H9 (cell line): ENCODE results near the gene THRAP3. TPM values are rescaled to one million over a fixed set of nuclear protein-coding genes. Genes with fewer than 3 reads are reported as not detected.

ENCODE experiments used
- DNase-seq: peaks from one replicate; pipeline ENCODE4 v3.0.0-alpha.2; 2017
- H2AFZ ChIP-seq: one replicate; pipeline ENCODE4 v1.6.1; 2013; ENCODE audit warnings: mild to moderate bottlenecking, low read length, control low read depth, moderate library complexity
- H2AK5ac ChIP-seq: 2 replicates; pipeline ENCODE4 v1.6.1; 2013; ENCODE audit warnings: low read length, control low read depth, mixed read lengths; ENCODE audit not compliant: insufficient read length
- H2BK120ac ChIP-seq: one replicate; pipeline ENCODE4 v1.6.1; 2013; ENCODE audit warnings: low read depth, mild to moderate bottlenecking, low read length, control low read depth, inconsistent platforms; ENCODE audit not compliant: poor library complexity, severe bottlenecking
- H2BK12ac ChIP-seq: 2 replicates; pipeline ENCODE4 v1.6.1; 2013; ENCODE audit warnings: low read length, control low read depth, mixed read lengths, low read depth; ENCODE audit not compliant: insufficient read length
- H2BK15ac ChIP-seq: 2 replicates; pipeline ENCODE4 v1.6.1; 2013; ENCODE audit warnings: low read depth, low read length, control low read depth
- H2BK20ac ChIP-seq: one replicate; pipeline ENCODE4 v1.6.1; 2013; ENCODE audit warnings: low read depth, mild to moderate bottlenecking, low read length, control low read depth, inconsistent platforms; ENCODE audit not compliant: poor library complexity, severe bottlenecking
- H2BK5ac ChIP-seq: 2 replicates; pipeline ENCODE4 v1.6.1; 2013; ENCODE audit warnings: low read length, control low read depth, mixed read lengths; ENCODE audit not compliant: insufficient read length
- H3K14ac ChIP-seq: 2 replicates; pipeline ENCODE4 v1.6.1; 2013; ENCODE audit warnings: low read length, control low read depth; ENCODE audit not compliant: insufficient read depth
- H3K18ac ChIP-seq: 2 replicates; pipeline ENCODE4 v1.6.1; 2013; ENCODE audit warnings: low read depth, mild to moderate bottlenecking, mixed read lengths, low read length, control low read depth; ENCODE audit not compliant: insufficient read length
- H3K23ac ChIP-seq: 2 replicates; pipeline ENCODE4 v1.6.1; 2013; ENCODE audit warnings: low read length, control low read depth, mixed read lengths, low read depth; ENCODE audit not compliant: insufficient read length
- H3K23me2 ChIP-seq: 2 replicates; pipeline ENCODE4 v1.6.1; 2013; ENCODE audit warnings: low read depth, mild to moderate bottlenecking, mixed read lengths, low read length, control low read depth; ENCODE audit not compliant: insufficient read length, poor library complexity, severe bottlenecking
- H3K27ac ChIP-seq: 2 replicates; pipeline ENCODE4 v1.5.1; 2013; ENCODE audit warnings: low read length, control low read depth, mixed read lengths, low read depth; ENCODE audit not compliant: insufficient read length
- H3K27me3 ChIP-seq: 2 replicates; pipeline ENCODE4 v1.6.1; 2013; ENCODE audit warnings: low read length, control low read depth, inconsistent platforms; ENCODE audit not compliant: insufficient read depth
- H3K4ac ChIP-seq: 2 replicates; pipeline ENCODE4 v1.6.1; 2013; ENCODE audit warnings: low read depth, mild to moderate bottlenecking, control low read depth, inconsistent platforms, low read length, moderate library complexity
- H3K4me1 ChIP-seq: 2 replicates; pipeline ENCODE4 v1.6.1; 2013; ENCODE audit warnings: low read length, control low read depth, inconsistent platforms; ENCODE audit not compliant: insufficient read depth
- H3K4me2 ChIP-seq: 2 replicates; pipeline ENCODE4 v1.6.1; 2013; ENCODE audit warnings: low read length, control low read depth, mixed read lengths; ENCODE audit not compliant: insufficient read length, insufficient read depth
- H3K56ac ChIP-seq: 2 replicates; pipeline ENCODE4 v1.6.1; 2013; ENCODE audit warnings: low read depth, mild to moderate bottlenecking, mixed read lengths, low read length, control low read depth; ENCODE audit not compliant: insufficient read length
- H3K79me1 ChIP-seq: 2 replicates; pipeline ENCODE4 v1.6.1; 2013; ENCODE audit warnings: low read depth, mild to moderate bottlenecking, moderate library complexity, low read length, control low read depth, inconsistent platforms; ENCODE audit not compliant: insufficient read depth, poor library complexity, severe bottlenecking
- H3K79me2 ChIP-seq: 2 replicates; pipeline ENCODE4 v1.6.1; 2013; ENCODE audit warnings: low read length, control low read depth, inconsistent platforms; ENCODE audit not compliant: insufficient read depth
- H3K9ac ChIP-seq: 2 replicates; pipeline ENCODE4 v1.6.1; 2013; ENCODE audit warnings: low read length, control low read depth, mixed read lengths; ENCODE audit not compliant: insufficient read length; ENCODE audit errors: extremely low read depth
- H3K9me3 ChIP-seq: one replicate; pipeline ENCODE4 v1.6.1; 2013; ENCODE audit warnings: low read depth, low read length, inconsistent platforms; ENCODE audit not compliant: control insufficient read depth
- H3T11ph ChIP-seq: one replicate; pipeline ENCODE4 v1.6.1; 2013; ENCODE audit warnings: mild to moderate bottlenecking, low read length, control low read depth, inconsistent platforms
- H4K20me1 ChIP-seq: one replicate; pipeline ENCODE4 v1.6.1; 2013; ENCODE audit not compliant: control insufficient read depth, insufficient read length, insufficient read depth
- H4K5ac ChIP-seq: 2 replicates; pipeline ENCODE4 v1.6.1; 2013; ENCODE audit warnings: low read depth, mild to moderate bottlenecking, mixed read lengths, low read length, control low read depth; ENCODE audit not compliant: insufficient read length
- H4K8ac ChIP-seq: replicated peaks from 2 replicates; pipeline ENCODE4 v1.6.1; 2013; ENCODE audit warnings: low read length, control low read depth, mixed read lengths, low read depth; ENCODE audit not compliant: insufficient read length
- H4K91ac ChIP-seq: 2 replicates; pipeline ENCODE4 v1.6.1; 2013; ENCODE audit warnings: low read depth, mild to moderate bottlenecking, moderate library complexity, mixed read lengths, low read length, control low read depth; ENCODE audit not compliant: insufficient read length
- H3K27ac Mint-ChIP-seq, 3 experiments: 2 replicates in 2 of 3; 3 replicates in 1 of 3; pipeline ENCODE4 v1.8.0; 2020 to 2021; ENCODE audit warnings: mixed read lengths in 3 of 3, mild to moderate bottlenecking in 1 of 3, moderate library complexity in 1 of 3
- H3K27me3 Mint-ChIP-seq: 2 replicates; pipeline ENCODE4 v1.8.0; 2021; ENCODE audit warnings: low read depth, mild to moderate bottlenecking, moderate library complexity, mixed read lengths
- H3K36me3 Mint-ChIP-seq, 3 experiments: 2 replicates in 2 of 3; 3 replicates in 1 of 3; pipeline ENCODE4 v1.8.0; 2020 to 2021; ENCODE audit warnings: low read depth in 3 of 3, mixed read lengths in 3 of 3; ENCODE audit not compliant: insufficient read depth in 1 of 3
- H3K4me1 Mint-ChIP-seq, 2 experiments: 2 replicates each; pipeline ENCODE4 v1.8.0; 2020; ENCODE audit warnings: mixed read lengths in 2 of 2
- H3K4me3 Mint-ChIP-seq, 2 experiments: 2 replicates in 1 of 2; 3 replicates in 1 of 2; pipeline ENCODE4 v1.8.0; 2020 to 2021; ENCODE audit warnings: mild to moderate bottlenecking in 2 of 2, mixed read lengths in 2 of 2, moderate library complexity in 1 of 2
- H3K9me3 Mint-ChIP-seq, 2 experiments: 2 replicates in 1 of 2; 3 replicates in 1 of 2; pipeline ENCODE4 v1.8.0; 2020; ENCODE audit warnings: mild to moderate bottlenecking in 2 of 2, mixed read lengths in 2 of 2, moderate library complexity in 1 of 2
- CTCF ChIP-seq: fragments of 200-600 bp; sonication (generic); conservative IDR thresholded peaks from 3 replicates; pipeline ENCODE4 v1.8.0; 2021; ENCODE audit warnings: antibody characterized with exemption, mild to moderate bottlenecking
- WGBS: extraction: QIAGEN DNeasy Blood & Tissue Kit; methylation state at CpG from one replicate; pipeline ENCODE4 v1.1.7; 2013; ENCODE audit warnings: missing lambda C conversion rate, low lambda C conversion rate, mixed read lengths; ENCODE audit not compliant: insufficient read length; ENCODE audit errors: extremely low coverage; 5-methylcytosine and 5-hydroxymethylcytosine counted together
- total RNA-seq: library from RNA; stranded (reverse); gene quantifications from 2 replicates; pipeline ENCODE4 v1.2.1, GENCODE V29; 2021

The THRAP3 gene
- total RNA-seq, 1 experiment from 2014 or later, result 186 TPM

- Histone ChIP-seq H2BK12ac (no peak overlapping the region), H3K9me3 (no peaks in the 10 kb centered on the region), H3K23me2 (no peaks in the 10 kb centered on the region), H3K23ac (no peak overlapping the region), H4K20me1 (no peaks in the 10 kb centered on the region), H4K91ac (no peak overlapping the region), H3K79me2 (no peaks in the 10 kb centered on the region), H2BK120ac (no peak overlapping the region), H3K56ac (no peak overlapping the region), H3K14ac (no peak overlapping the region), H3K4me2 (no peak overlapping the region), H4K5ac (no peak overlapping the region), H2BK20ac (no peak overlapping the region), H2BK5ac (no peak overlapping the region), H3K27me3 (no peaks in the 10 kb centered on the region), H2AK5ac (no peak overlapping the region), H3K27ac (no peak overlapping the region), H3T11ph (no peak overlapping the region), H2BK15ac (no peak overlapping the region), H4K8ac (no peak overlapping the region), H3K9ac (no peak overlapping the region), H2AFZ (no peak overlapping the region), H3K79me1 (no peaks in the 10 kb centered on the region), H3K18ac (no peak overlapping the region), H3K4me1 (no peaks in the 10 kb centered on the region; the same call in 1 of the 2 replicates), H3K4ac (no peak overlapping the region)
- TF ChIP-seq CTCF, result no peak
- no peaks in the 10 kb centered on the region; a peak in 1 of 5 replicates for H3K9me3 Mint-ChIP-seq
- no peaks in the 10 kb centered on the region; a peak in 1 of 7 replicates for H3K36me3 Mint-ChIP-seq
- WGBS, result no CpG with 5 or more reads among the region's 13 CpGs
- peaks cover 11 to 14% of the 10 kb centered on the region in 2 experiments for H3K4me1 Mint-ChIP-seq
- no peaks in the 10 kb centered on the region; the same call in 1 of the 2 replicates for H3K27me3 Mint-ChIP-seq
- H3K27ac Mint-ChIP-seq, result peak overlapping the region in 1 of 3 experiments; percentile 15; a peak in 2 of 7 replicates
- no peak overlapping the region for H3K4me3 Mint-ChIP-seq
- no peak for DNase-seq
Observed at GRCh38 chr1:36199934-36200741, 24.1 kb upstream of the THRAP3 start.
